ENCODE results near the gene CHRNB2. TPM values are rescaled to one million over a fixed set of nuclear protein-coding genes. Genes with fewer than 3 reads are reported as not detected.

CHRNB2 gene
- total and polyA plus RNA-seq, 9 of the 15 experiments (the other 6 are each of a cell fraction or from before 2014, with no cell fraction given), result 0.01 TPM; not detected in 8

DNA sequence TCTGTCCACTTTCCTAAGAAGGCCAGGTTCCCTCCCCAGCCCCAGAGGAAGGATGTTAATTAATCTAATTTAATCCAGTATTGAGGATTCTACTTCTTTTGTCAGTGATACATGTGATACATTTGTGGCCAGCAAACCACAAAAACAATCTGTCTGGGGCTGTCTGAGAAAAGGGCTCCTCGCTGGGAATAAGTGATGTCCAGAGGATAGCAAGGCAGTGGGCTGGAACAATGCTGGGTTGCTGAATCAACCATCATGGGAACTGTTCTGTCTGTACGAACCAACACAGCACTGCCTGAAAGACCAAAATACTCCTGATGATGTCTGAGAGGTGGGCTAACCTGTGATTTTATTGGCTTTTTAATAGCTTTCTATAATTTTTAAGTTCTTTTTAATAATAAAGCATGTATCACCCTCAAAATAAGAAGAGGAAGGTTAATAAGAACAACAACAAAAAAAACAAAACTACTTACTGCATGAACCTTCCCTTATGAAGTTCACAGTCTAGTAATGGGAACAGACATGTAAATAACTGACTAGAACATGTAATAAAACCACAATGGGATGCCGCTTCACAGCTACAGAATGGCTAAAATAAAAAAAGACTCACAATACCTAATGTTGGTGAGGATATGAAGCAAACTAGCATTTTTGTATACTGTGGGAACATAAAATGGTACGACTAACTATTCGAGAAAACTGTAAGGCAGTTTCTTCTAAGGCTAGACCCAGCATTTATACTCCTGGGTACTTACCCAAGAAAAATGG is 51.8 kb downstream of the CHRNB2 start (continued):
- TF ChIP-seq CBX2 (IDR thresholded peaks at IDR 0.05; ENCODE audit: insufficient read depth, low read length, poor library complexity, severe bottlenecking), result no peak
- no peak for TF ChIP-seq CBFB (CRISPR knock-in tag; IDR thresholded peaks at IDR 0.05)
- no peak for TF ChIP-seq TAF9B (IDR thresholded peaks at IDR 0.05; ENCODE audit: partially characterized antibody)
- TF ChIP-seq MTA3 (IDR thresholded peaks at IDR 0.05; ENCODE audit: borderline replicate concordance), result no peak
- TF ChIP-seq, protein P1, sequence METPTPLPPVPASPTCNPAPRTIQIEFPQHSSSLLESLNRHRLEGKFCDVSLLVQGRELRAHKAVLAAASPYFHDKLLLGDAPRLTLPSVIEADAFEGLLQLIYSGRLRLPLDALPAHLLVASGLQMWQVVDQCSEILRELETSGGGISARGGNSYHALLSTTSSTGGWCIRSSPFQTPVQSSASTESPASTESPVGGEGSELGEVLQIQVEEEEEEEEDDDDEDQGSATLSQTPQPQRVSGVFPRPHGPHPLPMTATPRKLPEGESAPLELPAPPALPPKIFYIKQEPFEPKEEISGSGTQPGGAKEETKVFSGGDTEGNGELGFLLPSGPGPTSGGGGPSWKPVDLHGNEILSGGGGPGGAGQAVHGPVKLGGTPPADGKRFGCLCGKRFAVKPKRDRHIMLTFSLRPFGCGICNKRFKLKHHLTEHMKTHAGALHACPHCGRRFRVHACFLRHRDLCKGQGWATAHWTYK (CRISPR knock-in tag; IDR thresholded peaks at IDR 0.05), result no peak
- TF ChIP-seq POLR2A (conservative IDR thresholded peaks at IDR 0.05), result no peak
- no peak for TF ChIP-seq NCOA1 (IDR thresholded peaks at IDR 0.05; ENCODE audit: low read depth)
- no peak for TF ChIP-seq ZNF23 (CRISPR knock-in tag; IDR thresholded peaks at IDR 0.05)
- no peak for TF ChIP-seq RBFOX2 (IDR thresholded peaks at IDR 0.05; ENCODE audit: low read depth, low read length)

DNA sequence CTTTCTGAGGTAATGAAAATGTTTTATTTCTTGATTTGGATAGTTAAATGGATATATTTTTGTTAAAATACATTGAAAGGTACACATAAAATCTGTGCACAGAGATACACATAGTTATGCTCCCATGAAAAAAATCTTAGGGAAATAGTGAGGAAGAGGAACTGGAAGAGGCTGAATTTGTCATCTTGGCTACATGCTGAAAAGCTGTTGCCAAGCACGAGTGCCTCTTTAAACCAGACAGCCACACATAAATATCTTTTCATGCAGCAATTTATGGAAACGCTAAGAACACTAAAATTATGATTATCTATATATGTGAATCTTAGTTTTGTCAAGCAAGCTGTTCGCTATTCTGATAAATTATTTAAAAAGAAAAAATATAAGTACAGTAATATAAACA is 53.2 kb downstream of the CHRNB2 start:
- peaks cover 5 to 25% of the 10 kb centered on the region in 2 experiments for H3K4me1 ChIP-seq (replicated peaks in 1 of 2; ENCODE audit: control insufficient read depth in 2 of 2, insufficient read depth in 2 of 2, low read length in 2 of 2)
- FAIRE-seq (no peak), DNase-seq (ENCODE audit: extremely low read depth in 1 of 4, low spot score in 3 of 4) (no peak), ATAC-seq (no peak)
- no peak overlapping the region for H3K27ac ChIP-seq (ENCODE audit: extremely low read depth, low read depth, low read length)
- peaks cover 9% of the 10 kb centered on the region for H3K9me1 ChIP-seq (ENCODE audit: control insufficient read depth, insufficient read depth, low read length)
- intact Hi-C loops (cut with micrococcal nuclease) (no loop called here), in situ Hi-C loops (cut with MboI) (no loop called here)
- no peaks in the 10 kb centered on the region for H3K9me3 ChIP-seq (replicated peaks; ENCODE audit: control insufficient read depth, insufficient read depth, low read depth, low read length)
- BruUV-seq (replicated peaks), result no TSS peak
- H4K20me1 ChIP-seq (replicated peaks; ENCODE audit: control insufficient read depth, insufficient read depth, low read length), result peaks cover 17% of the 10 kb centered on the region; the same call in 1 of the 2 replicates
- peaks cover 88% of the 10 kb centered on the region for H3K79me2 ChIP-seq (ENCODE audit: control insufficient read depth, insufficient read depth, low read length)
- ChIA-PET CTCF (ENCODE audit: low intra/inter-chr PET ratio) (interaction anchor here (0.6 kb wide), 1 partner anchor 13 kb away, joined by 4 read pairs; the partner anchor contains the start of gene ADAR), POLR2A (interaction anchor here (1.0 kb wide), 1 partner anchor 11 kb away, joined by 4 read pairs; no protein-coding TSS in a partner anchor)
- no peak overlapping the region for H3K9ac ChIP-seq (ENCODE audit: insufficient read depth in 1 of 2, low read depth in 2 of 2, low read length in 2 of 2)
- no peaks in the 10 kb centered on the region for H3K27me3 ChIP-seq (ENCODE audit: control insufficient read depth in 2 of 2, insufficient read depth in 2 of 2, low read length in 2 of 2)
- no peak overlapping the region for H3K4me3 ChIP-seq
- 84% methylated on average over 3 of the region's 3 CpGs for WGBS (ENCODE audit: insufficient coverage, low coverage, missing lambda C conversion rate)
- no peak overlapping the region for H3K4me2 ChIP-seq (ENCODE audit: insufficient read depth, low read length)
- peaks cover 38% of the 10 kb centered on the region; the same call in 2 of the 3 replicates for H3K36me3 ChIP-seq (ENCODE audit: control insufficient read depth, insufficient read depth, low read length)
- H2AFZ ChIP-seq (ENCODE audit: low read depth, low read length), result no peak overlapping the region
- TF ChIP-seq NFIC (IDR thresholded peaks at IDR 0.05) (no peak), PYGO2 (tag; IDR thresholded peaks at IDR 0.05) (no peak), ZNF695 (CRISPR knock-in tag; IDR thresholded peaks at IDR 0.05) (no peak), SOX6 (IDR thresholded peaks at IDR 0.05) (no peak), MAFF (IDR thresholded peaks at IDR 0.05; ENCODE audit: low read length) (no peak), HSF4 (CRISPR knock-in tag; IDR thresholded peaks at IDR 0.05; ENCODE audit: borderline replicate concordance) (no peak)
- TF ChIP-seq, protein P2, sequence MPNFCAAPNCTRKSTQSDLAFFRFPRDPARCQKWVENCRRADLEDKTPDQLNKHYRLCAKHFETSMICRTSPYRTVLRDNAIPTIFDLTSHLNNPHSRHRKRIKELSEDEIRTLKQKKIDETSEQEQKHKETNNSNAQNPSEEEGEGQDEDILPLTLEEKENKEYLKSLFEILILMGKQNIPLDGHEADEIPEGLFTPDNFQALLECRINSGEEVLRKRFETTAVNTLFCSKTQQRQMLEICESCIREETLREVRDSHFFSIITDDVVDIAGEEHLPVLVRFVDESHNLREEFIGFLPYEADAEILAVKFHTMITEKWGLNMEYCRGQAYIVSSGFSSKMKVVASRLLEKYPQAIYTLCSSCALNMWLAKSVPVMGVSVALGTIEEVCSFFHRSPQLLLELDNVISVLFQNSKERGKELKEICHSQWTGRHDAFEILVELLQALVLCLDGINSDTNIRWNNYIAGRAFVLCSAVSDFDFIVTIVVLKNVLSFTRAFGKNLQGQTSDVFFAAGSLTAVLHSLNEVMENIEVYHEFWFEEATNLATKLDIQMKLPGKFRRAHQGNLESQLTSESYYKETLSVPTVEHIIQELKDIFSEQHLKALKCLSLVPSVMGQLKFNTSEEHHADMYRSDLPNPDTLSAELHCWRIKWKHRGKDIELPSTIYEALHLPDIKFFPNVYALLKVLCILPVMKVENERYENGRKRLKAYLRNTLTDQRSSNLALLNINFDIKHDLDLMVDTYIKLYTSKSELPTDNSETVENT (CRISPR knock-in tag; IDR thresholded peaks at IDR 0.05), result no peak
